Measurements from ENCODE around the gene C1RL.

DNA sequence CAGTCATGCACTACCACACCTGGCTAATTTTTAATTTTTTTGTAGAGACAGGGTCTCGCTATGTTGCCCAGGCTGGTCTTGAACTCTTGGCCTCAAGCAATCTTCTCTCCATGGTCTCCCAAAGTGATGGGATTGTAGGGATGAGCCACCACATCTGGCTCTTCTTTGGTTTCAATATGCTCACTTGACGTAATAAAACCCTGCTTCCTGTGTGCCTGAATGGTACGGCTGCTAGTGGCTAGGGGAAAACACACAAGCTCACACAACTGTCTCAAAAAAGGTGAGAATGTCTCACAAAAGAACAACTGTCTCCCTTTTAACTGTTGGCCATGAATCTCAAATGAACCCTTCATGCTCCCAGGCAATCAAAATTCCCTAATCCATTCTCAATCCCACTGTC, 33.5 kb downstream of the C1RL start:
- no peak for TF ChIP-seq EZH2phosphoT487 (IDR thresholded peaks at IDR 0.05; ENCODE audit: borderline replicate concordance, low read depth, low read length)
- TF ChIP-seq, protein P1, sequence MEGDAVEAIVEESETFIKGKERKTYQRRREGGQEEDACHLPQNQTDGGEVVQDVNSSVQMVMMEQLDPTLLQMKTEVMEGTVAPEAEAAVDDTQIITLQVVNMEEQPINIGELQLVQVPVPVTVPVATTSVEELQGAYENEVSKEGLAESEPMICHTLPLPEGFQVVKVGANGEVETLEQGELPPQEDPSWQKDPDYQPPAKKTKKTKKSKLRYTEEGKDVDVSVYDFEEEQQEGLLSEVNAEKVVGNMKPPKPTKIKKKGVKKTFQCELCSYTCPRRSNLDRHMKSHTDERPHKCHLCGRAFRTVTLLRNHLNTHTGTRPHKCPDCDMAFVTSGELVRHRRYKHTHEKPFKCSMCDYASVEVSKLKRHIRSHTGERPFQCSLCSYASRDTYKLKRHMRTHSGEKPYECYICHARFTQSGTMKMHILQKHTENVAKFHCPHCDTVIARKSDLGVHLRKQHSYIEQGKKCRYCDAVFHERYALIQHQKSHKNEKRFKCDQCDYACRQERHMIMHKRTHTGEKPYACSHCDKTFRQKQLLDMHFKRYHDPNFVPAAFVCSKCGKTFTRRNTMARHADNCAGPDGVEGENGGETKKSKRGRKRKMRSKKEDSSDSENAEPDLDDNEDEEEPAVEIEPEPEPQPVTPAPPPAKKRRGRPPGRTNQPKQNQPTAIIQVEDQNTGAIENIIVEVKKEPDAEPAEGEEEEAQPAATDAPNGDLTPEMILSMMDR (conservative IDR thresholded peaks at IDR 0.05; ENCODE audit: low read length), result no peak
